GM23248 (cell line): ENCODE measurements around the gene KEL.

Experiments used
- EZH2 ChIP-seq: fragments of 200-600 bp; sonication (generic); IDR thresholded peaks from 2 replicates; pipeline ENCODE4 v1.6.1; 2018; ENCODE audit warnings: antibody characterized with exemption, mild to moderate bottlenecking; ENCODE audit not compliant: insufficient read depth, poor library complexity, severe bottlenecking
- EZH2phosphoT487 ChIP-seq: fragments of 200-600 bp; sonication (generic); IDR thresholded peaks from 2 replicates; pipeline ENCODE4 v1.6.1; 2018; ENCODE audit warnings: antibody characterized with exemption, moderate library complexity, mild to moderate bottlenecking, low read depth; ENCODE audit not compliant: insufficient read depth

DNA sequence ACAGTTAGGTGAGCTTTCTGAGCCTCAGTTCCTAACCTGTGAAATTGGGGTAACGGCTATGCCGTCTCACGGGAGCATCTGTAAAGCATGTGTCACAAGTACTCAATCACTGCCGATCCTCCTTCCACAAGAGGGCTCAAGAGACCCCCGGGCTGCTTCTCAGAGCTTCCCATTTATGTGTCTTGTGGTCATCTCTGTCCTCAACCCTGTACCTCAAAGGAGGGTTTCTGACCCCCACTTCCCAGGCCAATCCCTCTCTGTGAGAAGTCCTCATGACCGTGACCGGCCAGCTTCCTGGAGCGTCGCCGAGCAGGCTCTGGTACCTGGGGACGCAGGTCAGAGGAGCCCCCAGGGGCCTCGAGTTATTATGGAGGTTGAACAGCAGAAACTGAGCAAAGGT, 28.1 kb downstream of the KEL start:
- TF ChIP-seq EZH2 = no peak
- no peak for TF ChIP-seq EZH2phosphoT487
